Endothelial cell of umbilical vein (primary cell): ENCODE measurements around the gene LRRK1. TPM values are rescaled to one million over a fixed set of nuclear protein-coding genes. Genes with fewer than 3 reads are reported as not detected.

Experiments used
- BruUV-seq: library from RNA; stranded (reverse); fragments of 400-500 nt; replicated peaks from 2 replicates; lab custom pipeline; 2021; lab: Mats Ljungman, UMichigan
- CTCF ChIA-PET: fragments of 300-600, 350-600 bp; sonication (Branson Sonifier 250); formaldehyde crosslinking; loops from one replicate; lab custom pipeline; 2021; ENCODE audit warnings: antibody characterized with exemption, inconsistent platforms; lab: Charles Lee
- POLR2A ChIA-PET: fragments of 300-600, 350-600 bp; sonication (Branson Sonifier 250); formaldehyde crosslinking; loops from one replicate; lab custom pipeline; 2021; ENCODE audit warnings: antibody characterized with exemption, inconsistent platforms; lab: Charles Lee
- DNase-seq: peaks from one replicate; pipeline ENCODE4 v3.0.0-alpha.2; 2011; ENCODE audit warnings: low read depth, low spot score
- FAIRE-seq: peaks from 2 replicates; lab custom pipeline; 2011; peaks lifted over from hg19 to GRCh38; lab: Jason Lieb, UNC
- H2AFZ ChIP-seq: 2 replicates; pipeline ENCODE4 v1.6.0; 2012; ENCODE audit warnings: low read depth, low read length, control low read depth, inconsistent platforms
- H3K27ac ChIP-seq: 2 replicates; pipeline ENCODE4 v1.5.1; 2011; ENCODE audit warnings: low read depth, mild to moderate bottlenecking, control low read depth, low read length, moderate library complexity; ENCODE audit not compliant: insufficient read depth
- H3K27me3 ChIP-seq, 2 experiments: 2 replicates each; pipeline versions ENCODE4 v1.6.0 to v1.6.1; 2011; ENCODE audit warnings: low read length in 2 of 2, mixed read lengths in 1 of 2; ENCODE audit not compliant: control insufficient read depth in 2 of 2, insufficient read depth in 2 of 2
- H3K36me3 ChIP-seq, 2 experiments: 2 replicates in 1 of 2; 3 replicates in 1 of 2; pipeline ENCODE4 v1.5.1; 2011; ENCODE audit warnings: low read length in 2 of 2, mild to moderate bottlenecking in 1 of 2, moderate library complexity in 1 of 2; ENCODE audit not compliant: control insufficient read depth in 2 of 2, insufficient read depth in 2 of 2; ENCODE audit errors: extremely low read depth in 1 of 2
- H3K4me1 ChIP-seq: 3 replicates; pipeline ENCODE4 v1.5.1; 2011; ENCODE audit warnings: mild to moderate bottlenecking, low read length; ENCODE audit not compliant: control insufficient read depth, insufficient read depth; ENCODE audit errors: extremely low read depth
- H3K4me2 ChIP-seq: 2 replicates; pipeline ENCODE4 v1.6.1; 2011; ENCODE audit warnings: low read length, control low read depth, mixed read lengths; ENCODE audit not compliant: insufficient read depth
- H3K4me3 ChIP-seq, 3 experiments: fragments of 200-600 bp in 1 of 3; sonication (generic), shearing (Covaris generic) in 1 of 3; replicated peaks in 1 of 3; 2 replicates each; pipeline ENCODE4 v1.5.1; 2011 to 2016; ENCODE audit warnings: control low read depth in 3 of 3, low read length in 3 of 3, mild to moderate bottlenecking in 2 of 3, inconsistent platforms in 1 of 3, low read depth in 1 of 3, moderate library complexity in 1 of 3; ENCODE audit not compliant: insufficient read depth in 1 of 3
- H3K79me2 ChIP-seq: 2 replicates; pipeline ENCODE4 v1.6.0; 2012; ENCODE audit warnings: low read length, inconsistent platforms; ENCODE audit not compliant: control insufficient read depth, insufficient read depth
- H3K9ac ChIP-seq: replicated peaks from 2 replicates; pipeline ENCODE3; 2011; ENCODE audit warnings: low read length, control low read depth; ENCODE audit not compliant: insufficient read depth; ENCODE audit errors: extremely low read depth
- H3K9me1 ChIP-seq: replicated peaks from 3 replicates; pipeline ENCODE4 v1.6.0; 2011; ENCODE audit warnings: mild to moderate bottlenecking, low read length; ENCODE audit not compliant: control insufficient read depth, insufficient read depth; ENCODE audit errors: extremely low read depth
- H3K9me3 ChIP-seq: replicated peaks from 2 replicates; pipeline ENCODE4 v1.5.1; 2012; ENCODE audit warnings: low read length, inconsistent platforms; ENCODE audit not compliant: control insufficient read depth, insufficient read depth
- H4K20me1 ChIP-seq: replicated peaks from 2 replicates; pipeline ENCODE3; 2011; ENCODE audit warnings: mild to moderate bottlenecking, low read length; ENCODE audit not compliant: control insufficient read depth, insufficient read depth; ENCODE audit errors: extremely low read depth
- CTCF ChIP-seq, 2 donors: IDR thresholded peaks; 1 replicate in 1 of 2; 2 replicates in 1 of 2; pipeline ENCODE4 v1.5.1; 2011; ENCODE audit warnings: low read length in 2 of 2, mild to moderate bottlenecking in 2 of 2, moderate library complexity in 2 of 2, control low read depth in 1 of 2, inconsistent platforms in 1 of 2, low read depth in 1 of 2; ENCODE audit not compliant: insufficient read depth in 1 of 2; ENCODE audit errors: extremely low read depth in 1 of 2
- EZH2 ChIP-seq: IDR thresholded peaks from 2 replicates; pipeline ENCODE4 v1.6.1; 2012; ENCODE audit warnings: borderline replicate concordance, low read depth, mild to moderate bottlenecking, moderate library complexity, low read length, inconsistent platforms; ENCODE audit not compliant: severe bottlenecking
- FOS ChIP-seq: IDR thresholded peaks from 2 replicates; pipeline ENCODE4 v1.6.1; 2011; ENCODE audit warnings: mild to moderate bottlenecking, low read length, moderate library complexity, borderline replicate concordance; ENCODE audit not compliant: insufficient read depth
- GATA2 ChIP-seq: IDR thresholded peaks from 2 replicates; pipeline ENCODE4 v1.7.0; 2011; ENCODE audit warnings: low read depth, mild to moderate bottlenecking, moderate library complexity, mixed read lengths, low read length; ENCODE audit not compliant: insufficient read length, insufficient read depth
- JUN ChIP-seq: IDR thresholded peaks from 2 replicates; pipeline ENCODE4 v1.6.1; 2011; ENCODE audit warnings: borderline replicate concordance, low read depth; ENCODE audit not compliant: insufficient read length, insufficient read depth
- MAX ChIP-seq: IDR thresholded peaks from 2 replicates; pipeline ENCODE4 v1.6.1; 2011; ENCODE audit not compliant: insufficient read depth, insufficient read length
- MYC ChIP-seq: IDR thresholded peaks from one replicate; pipeline ENCODE4 v1.6.1; 2011; ENCODE audit warnings: mild to moderate bottlenecking, low read depth, low read length
- POLR2A ChIP-seq: IDR thresholded peaks from 2 replicates; pipeline ENCODE4 v1.6.1; 2012; ENCODE audit warnings: low read depth, mild to moderate bottlenecking, control low read depth, low read length
- POLR2AphosphoS5 ChIP-seq: IDR thresholded peaks from 2 replicates; pipeline ENCODE4 v1.6.1; 2012; ENCODE audit warnings: low read depth, mild to moderate bottlenecking, control low read depth, low read length, moderate library complexity; ENCODE audit not compliant: insufficient read depth
- dilution Hi-C: fragments of 300-500 bp; cut with MboI; formaldehyde crosslinking; loops from one replicate; pipeline ENCODE4 v1.15.0; 2019; ENCODE audit warnings: low sequenced_read_pairs; ENCODE audit not compliant: extremely low pct_ligation_motif_present
- intact Hi-C: fragments of 100-400 bp; cut with micrococcal nuclease; formaldehyde crosslinking; loops from one replicate; pipeline ENCODE4 v1.10.0; 2022
- polyA plus RNA-seq, 4 experiments: library from polyadenylated mRNA; depleted of rRNA in 3 of 4; stranded (reverse) in 3 of 4; unstranded in 1 of 4; fragments of >200 nt; gene quantifications; 2 replicates each; pipeline versions ENCODE4 v1.2.1 to v1.2.3, GENCODE V29; 2011 to 2012; ENCODE audit warnings: missing spikeins in 1 of 4
- total RNA-seq: library from RNA; stranded (reverse); gene quantifications from 2 replicates; pipeline ENCODE4 v1.2.3, GENCODE V29; 2021

Gene LRRK1
- total and polyA plus RNA-seq, 2 donors (not counting 3 experiments of a cell fraction or from before 2014, with no cell fraction given): 11.0 to 22.1 TPM

- ChIA-PET CTCF (interaction anchor here (0.7 to 7.4 kb wide), 5 partner anchors 11 to 206 kb away, joined by 3 to 34 read pairs (median 7); partner anchors contain the start of gene LRRK1), POLR2A (no interaction called here)
- Histone ChIP-seq H3K9ac (no peak overlapping the region), H3K4me1 (peaks cover 3% of the 10 kb centered on the region), H3K9me3 (no peaks in the 10 kb centered on the region), H2AFZ (no peak overlapping the region), H3K27me3 (peaks cover 17% of the 10 kb centered on the region in 2 experiments), H4K20me1 (no peaks in the 10 kb centered on the region), H3K4me3 (no peak overlapping the region), H3K27ac (no peak overlapping the region), H3K36me3 (no peaks in the 10 kb centered on the region), H3K79me2 (no peaks in the 10 kb centered on the region), H3K9me1 (no peaks in the 10 kb centered on the region), H3K4me2 (no peak overlapping the region)
- intact Hi-C loops (loop anchor here (10.0 kb wide), 1 partner anchor 523 kb away; no protein-coding TSS in a partner anchor), dilution Hi-C loops (no loop called here)
- DNase-seq: no peak
- TF ChIP-seq POLR2A: no peak
- no peak for TF ChIP-seq EZH2
- TF ChIP-seq MAX: no peak
- no peak for TF ChIP-seq MYC
- TF ChIP-seq GATA2: no peak
- no peak for TF ChIP-seq CTCF (IDR thresholded peaks at IDR 0.05; ENCODE audit: extremely low read depth in 1 of 2, insufficient read depth in 1 of 2, low read depth in 1 of 2, low read length in 2 of 2)
- TF ChIP-seq JUN: no peak
- no peak for TF ChIP-seq POLR2AphosphoS5
- TF ChIP-seq FOS: no peak
- FAIRE-seq: no peak
- BruUV-seq: no TSS peak
Measured at GRCh38 chr15:100878130-100878529, 41.0 kb upstream of the LRRK1 start.
